HEK293 (cell line): ENCODE measurements around the gene BLACAT1.
"Not testable (repeated sequence)": the region's sequence is repeated elsewhere in the genome, so short reads cannot be mapped to it uniquely, and the experiment has no call there.

Experiments used
- CTCF ChIA-PET: fragments of 350-600 bp; formaldehyde crosslinking; extraction: SDS; loops from one replicate; lab custom pipeline; 2021; ENCODE audit warnings: antibody characterized with exemption; lab: Yijun Ruan, JAX
- POLR2A ChIA-PET: fragments of 300-600 bp; formaldehyde crosslinking; extraction: SDS; loops from one replicate; lab custom pipeline; 2020; ENCODE audit warnings: antibody characterized with exemption, inconsistent platforms; lab: Yijun Ruan, JAX
- H3K27ac ChIP-seq: fragments of 200-500 bp; sonication (Bioruptor generic); 2 replicates; pipeline ENCODE4 v1.5.1; 2014; ENCODE audit warnings: low read depth, low read length, control low read depth, inconsistent platforms; ENCODE audit errors: extremely low read depth
- H3K36me3 ChIP-seq, 2 experiments: fragments of 200-500 bp in 1 of 2; sonication (Bioruptor generic) in 1 of 2; 1 replicate in 1 of 2; 2 replicates in 1 of 2; pipeline ENCODE4 v1.5.1; 2014 to 2017; ENCODE audit warnings: inconsistent platforms in 2 of 2, low read length in 2 of 2; ENCODE audit not compliant: control insufficient read depth in 2 of 2, insufficient read depth in 1 of 2
- H3K4me1 ChIP-seq: fragments of 200-500 bp; sonication (Bioruptor generic); 2 replicates; pipeline ENCODE4 v1.5.1; 2014; ENCODE audit warnings: mild to moderate bottlenecking, low read length, inconsistent platforms; ENCODE audit not compliant: control insufficient read depth, insufficient read depth
- H3K4me3 ChIP-seq: 2 replicates; pipeline ENCODE4 v1.5.1; 2011; ENCODE audit warnings: low read depth, mild to moderate bottlenecking, control low read depth, low read length, moderate library complexity
- H3K9me3 ChIP-seq: fragments of 200-500 bp; sonication (Bioruptor generic); 2 replicates; pipeline ENCODE4 v1.5.1; 2014; ENCODE audit warnings: low read depth, low read length, inconsistent platforms; ENCODE audit not compliant: control insufficient read depth, insufficient read depth
- IKZF3 ChIP-seq: fragments of 450-650 bp; IDR thresholded peaks from 2 replicates; pipeline ENCODE4 v1.5.0; 2018; ENCODE audit warnings: missing biosample characterization, mild to moderate bottlenecking, missing genetic modification characterization, moderate library complexity
- OSR2 ChIP-seq: fragments of 450-650 bp; formaldehyde crosslinking; IDR thresholded peaks from 2 replicates; pipeline ENCODE4 v1.5.1; 2016; ENCODE audit warnings: missing biosample characterization, missing genetic modification characterization
- ZNF121 ChIP-seq: fragments of 450-650 bp; formaldehyde crosslinking; IDR thresholded peaks from 2 replicates; pipeline ENCODE4 v1.5.1; 2016; ENCODE audit warnings: missing biosample characterization, missing genetic modification characterization
- ZNF239 ChIP-seq: fragments of 450-650 bp; formaldehyde crosslinking; IDR thresholded peaks from 2 replicates; pipeline ENCODE4 v1.5.1; 2016; ENCODE audit warnings: missing biosample characterization, missing genetic modification characterization
- ZNF768 ChIP-seq: fragments of 450-650 bp; formaldehyde crosslinking; IDR thresholded peaks from 2 replicates; pipeline ENCODE4 v1.5.1; 2018; ENCODE audit warnings: missing biosample characterization, mild to moderate bottlenecking, missing genetic modification characterization
- ZNF843 ChIP-seq: fragments of 450-650 bp; formaldehyde crosslinking; IDR thresholded peaks from 2 replicates; pipeline ENCODE4 v1.5.1; 2016; ENCODE audit warnings: missing biosample characterization, missing genetic modification characterization
- TF ChIP-seq, protein P1 (sequence below): fragments of 450-650 bp; formaldehyde crosslinking; IDR thresholded peaks from 2 replicates; pipeline ENCODE4 v1.5.1; 2016; ENCODE audit warnings: missing biosample characterization, missing genetic modification characterization
- TF ChIP-seq, protein P2 (sequence below): fragments of 450-650 bp; formaldehyde crosslinking; IDR thresholded peaks from 2 replicates; pipeline ENCODE4 v1.5.1; 2016; ENCODE audit warnings: missing biosample characterization, missing genetic modification characterization
- TF ChIP-seq, protein P3 (sequence below): fragments of 450-650 bp; formaldehyde crosslinking; IDR thresholded peaks from 2 replicates; pipeline ENCODE4 v1.5.1; 2016; ENCODE audit warnings: missing biosample characterization, missing genetic modification characterization, borderline replicate concordance
- TF ChIP-seq, protein P4 (sequence below): fragments of 450-650 bp; formaldehyde crosslinking; IDR thresholded peaks from 2 replicates; pipeline ENCODE4 v1.5.1; 2017; ENCODE audit warnings: missing biosample characterization, missing genetic modification characterization

Gene BLACAT1

DNA sequence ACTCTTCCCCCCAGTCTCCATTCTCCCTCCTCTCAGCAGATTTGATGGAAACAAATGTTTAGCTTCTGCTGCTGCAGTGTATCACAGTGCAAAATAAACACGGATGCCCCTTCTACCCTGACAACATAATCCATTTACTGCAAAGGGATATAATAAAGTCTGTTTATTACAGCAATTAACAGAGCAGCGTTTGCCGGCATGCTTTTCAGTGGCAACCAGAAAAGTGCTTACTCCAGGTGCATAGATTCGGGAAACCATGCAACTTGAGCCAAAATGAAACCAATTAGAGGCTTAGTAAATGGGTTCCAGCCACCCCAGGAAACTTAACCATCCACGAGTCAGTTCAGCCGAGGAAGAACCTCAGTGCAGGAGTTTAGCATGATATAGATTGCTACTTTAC lies 21.1 kb downstream of the BLACAT1 start (continued):
- TF ChIP-seq, protein P1, sequence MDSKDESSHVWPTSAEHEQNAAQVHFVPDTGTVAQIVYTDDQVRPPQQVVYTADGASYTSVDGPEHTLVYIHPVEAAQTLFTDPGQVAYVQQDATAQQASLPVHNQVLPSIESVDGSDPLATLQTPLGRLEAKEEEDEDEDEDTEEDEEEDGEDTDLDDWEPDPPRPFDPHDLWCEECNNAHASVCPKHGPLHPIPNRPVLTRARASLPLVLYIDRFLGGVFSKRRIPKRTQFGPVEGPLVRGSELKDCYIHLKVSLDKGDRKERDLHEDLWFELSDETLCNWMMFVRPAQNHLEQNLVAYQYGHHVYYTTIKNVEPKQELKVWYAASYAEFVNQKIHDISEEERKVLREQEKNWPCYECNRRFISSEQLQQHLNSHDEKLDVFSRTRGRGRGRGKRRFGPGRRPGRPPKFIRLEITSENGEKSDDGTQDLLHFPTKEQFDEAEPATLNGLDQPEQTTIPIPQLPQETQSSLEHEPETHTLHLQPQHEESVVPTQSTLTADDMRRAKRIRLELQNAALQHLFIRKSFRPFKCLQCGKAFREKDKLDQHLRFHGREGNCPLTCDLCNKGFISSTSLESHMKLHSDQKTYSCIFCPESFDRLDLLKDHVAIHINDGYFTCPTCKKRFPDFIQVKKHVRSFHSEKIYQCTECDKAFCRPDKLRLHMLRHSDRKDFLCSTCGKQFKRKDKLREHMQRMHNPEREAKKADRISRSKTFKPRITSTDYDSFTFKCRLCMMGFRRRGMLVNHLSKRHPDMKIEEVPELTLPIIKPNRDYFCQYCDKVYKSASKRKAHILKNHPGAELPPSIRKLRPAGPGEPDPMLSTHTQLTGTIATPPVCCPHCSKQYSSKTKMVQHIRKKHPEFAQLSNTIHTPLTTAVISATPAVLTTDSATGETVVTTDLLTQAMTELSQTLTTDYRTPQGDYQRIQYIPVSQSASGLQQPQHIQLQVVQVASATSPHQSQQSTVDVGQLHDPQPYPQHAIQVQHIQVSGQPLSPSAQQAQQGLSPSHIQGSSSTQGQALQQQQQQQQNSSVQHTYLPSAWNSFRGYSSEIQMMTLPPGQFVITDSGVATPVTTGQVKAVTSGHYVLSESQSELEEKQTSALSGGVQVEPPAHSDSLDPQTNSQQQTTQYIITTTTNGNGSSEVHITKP, result no peak
- TF ChIP-seq, protein P2, sequence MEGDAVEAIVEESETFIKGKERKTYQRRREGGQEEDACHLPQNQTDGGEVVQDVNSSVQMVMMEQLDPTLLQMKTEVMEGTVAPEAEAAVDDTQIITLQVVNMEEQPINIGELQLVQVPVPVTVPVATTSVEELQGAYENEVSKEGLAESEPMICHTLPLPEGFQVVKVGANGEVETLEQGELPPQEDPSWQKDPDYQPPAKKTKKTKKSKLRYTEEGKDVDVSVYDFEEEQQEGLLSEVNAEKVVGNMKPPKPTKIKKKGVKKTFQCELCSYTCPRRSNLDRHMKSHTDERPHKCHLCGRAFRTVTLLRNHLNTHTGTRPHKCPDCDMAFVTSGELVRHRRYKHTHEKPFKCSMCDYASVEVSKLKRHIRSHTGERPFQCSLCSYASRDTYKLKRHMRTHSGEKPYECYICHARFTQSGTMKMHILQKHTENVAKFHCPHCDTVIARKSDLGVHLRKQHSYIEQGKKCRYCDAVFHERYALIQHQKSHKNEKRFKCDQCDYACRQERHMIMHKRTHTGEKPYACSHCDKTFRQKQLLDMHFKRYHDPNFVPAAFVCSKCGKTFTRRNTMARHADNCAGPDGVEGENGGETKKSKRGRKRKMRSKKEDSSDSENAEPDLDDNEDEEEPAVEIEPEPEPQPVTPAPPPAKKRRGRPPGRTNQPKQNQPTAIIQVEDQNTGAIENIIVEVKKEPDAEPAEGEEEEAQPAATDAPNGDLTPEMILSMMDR (tag by site-specific recombination), result no peak
- TF ChIP-seq OSR2 (tag by site-specific recombination), result peak; percentile 97
- no peak for TF ChIP-seq ZNF768
- TF ChIP-seq IKZF3 (tag by site-specific recombination), result no peak
- TF ChIP-seq ZNF121 (tag by site-specific recombination), result no peak
- TF ChIP-seq, protein P3, sequence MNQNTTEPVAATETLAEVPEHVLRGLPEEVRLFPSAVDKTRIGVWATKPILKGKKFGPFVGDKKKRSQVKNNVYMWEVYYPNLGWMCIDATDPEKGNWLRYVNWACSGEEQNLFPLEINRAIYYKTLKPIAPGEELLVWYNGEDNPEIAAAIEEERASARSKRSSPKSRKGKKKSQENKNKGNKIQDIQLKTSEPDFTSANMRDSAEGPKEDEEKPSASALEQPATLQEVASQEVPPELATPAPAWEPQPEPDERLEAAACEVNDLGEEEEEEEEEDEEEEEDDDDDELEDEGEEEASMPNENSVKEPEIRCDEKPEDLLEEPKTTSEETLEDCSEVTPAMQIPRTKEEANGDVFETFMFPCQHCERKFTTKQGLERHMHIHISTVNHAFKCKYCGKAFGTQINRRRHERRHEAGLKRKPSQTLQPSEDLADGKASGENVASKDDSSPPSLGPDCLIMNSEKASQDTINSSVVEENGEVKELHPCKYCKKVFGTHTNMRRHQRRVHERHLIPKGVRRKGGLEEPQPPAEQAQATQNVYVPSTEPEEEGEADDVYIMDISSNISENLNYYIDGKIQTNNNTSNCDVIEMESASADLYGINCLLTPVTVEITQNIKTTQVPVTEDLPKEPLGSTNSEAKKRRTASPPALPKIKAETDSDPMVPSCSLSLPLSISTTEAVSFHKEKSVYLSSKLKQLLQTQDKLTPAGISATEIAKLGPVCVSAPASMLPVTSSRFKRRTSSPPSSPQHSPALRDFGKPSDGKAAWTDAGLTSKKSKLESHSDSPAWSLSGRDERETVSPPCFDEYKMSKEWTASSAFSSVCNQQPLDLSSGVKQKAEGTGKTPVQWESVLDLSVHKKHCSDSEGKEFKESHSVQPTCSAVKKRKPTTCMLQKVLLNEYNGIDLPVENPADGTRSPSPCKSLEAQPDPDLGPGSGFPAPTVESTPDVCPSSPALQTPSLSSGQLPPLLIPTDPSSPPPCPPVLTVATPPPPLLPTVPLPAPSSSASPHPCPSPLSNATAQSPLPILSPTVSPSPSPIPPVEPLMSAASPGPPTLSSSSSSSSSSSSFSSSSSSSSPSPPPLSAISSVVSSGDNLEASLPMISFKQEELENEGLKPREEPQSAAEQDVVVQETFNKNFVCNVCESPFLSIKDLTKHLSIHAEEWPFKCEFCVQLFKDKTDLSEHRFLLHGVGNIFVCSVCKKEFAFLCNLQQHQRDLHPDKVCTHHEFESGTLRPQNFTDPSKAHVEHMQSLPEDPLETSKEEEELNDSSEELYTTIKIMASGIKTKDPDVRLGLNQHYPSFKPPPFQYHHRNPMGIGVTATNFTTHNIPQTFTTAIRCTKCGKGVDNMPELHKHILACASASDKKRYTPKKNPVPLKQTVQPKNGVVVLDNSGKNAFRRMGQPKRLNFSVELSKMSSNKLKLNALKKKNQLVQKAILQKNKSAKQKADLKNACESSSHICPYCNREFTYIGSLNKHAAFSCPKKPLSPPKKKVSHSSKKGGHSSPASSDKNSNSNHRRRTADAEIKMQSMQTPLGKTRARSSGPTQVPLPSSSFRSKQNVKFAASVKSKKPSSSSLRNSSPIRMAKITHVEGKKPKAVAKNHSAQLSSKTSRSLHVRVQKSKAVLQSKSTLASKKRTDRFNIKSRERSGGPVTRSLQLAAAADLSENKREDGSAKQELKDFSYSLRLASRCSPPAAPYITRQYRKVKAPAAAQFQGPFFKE (tag by site-specific recombination), result no peak
- TF ChIP-seq, protein P4, sequence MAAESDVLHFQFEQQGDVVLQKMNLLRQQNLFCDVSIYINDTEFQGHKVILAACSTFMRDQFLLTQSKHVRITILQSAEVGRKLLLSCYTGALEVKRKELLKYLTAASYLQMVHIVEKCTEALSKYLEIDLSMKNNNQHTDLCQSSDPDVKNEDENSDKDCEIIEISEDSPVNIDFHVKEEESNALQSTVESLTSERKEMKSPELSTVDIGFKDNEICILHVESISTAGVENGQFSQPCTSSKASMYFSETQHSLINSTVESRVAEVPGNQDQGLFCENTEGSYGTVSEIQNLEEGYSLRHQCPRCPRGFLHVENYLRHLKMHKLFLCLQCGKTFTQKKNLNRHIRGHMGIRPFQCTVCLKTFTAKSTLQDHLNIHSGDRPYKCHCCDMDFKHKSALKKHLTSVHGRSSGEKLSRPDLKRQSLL (tag by site-specific recombination), result no peak
- peak; percentile 54; the same call in 1 of the 2 replicates for TF ChIP-seq ZNF843 (tag by site-specific recombination)
- no peak for TF ChIP-seq ZNF239 (tag by site-specific recombination)
- TF ChIP-seq, all 188 proteins: peak for 11

DNA sequence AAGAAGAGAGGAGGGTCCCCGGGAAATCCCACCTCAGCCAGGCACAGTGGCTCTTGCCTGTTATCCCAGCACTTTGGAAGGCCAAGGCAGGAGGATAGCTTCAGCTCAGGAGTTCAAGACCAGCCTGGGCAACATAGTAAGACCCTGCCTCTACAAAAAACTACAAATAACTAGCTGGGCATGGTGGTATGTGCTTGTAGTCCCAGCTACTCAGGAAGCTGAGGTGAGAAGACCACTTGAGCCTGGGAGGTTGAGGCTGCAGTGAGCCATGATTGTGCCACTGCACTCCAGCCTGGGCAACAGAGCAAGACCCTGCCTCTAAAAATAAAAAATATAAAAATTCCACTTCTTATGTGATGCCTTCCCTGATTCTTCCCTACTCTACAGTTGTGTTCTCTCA lies 23.2 kb downstream of the BLACAT1 start:
- H3K9me3 ChIP-seq, H3K36me3 ChIP-seq: not testable (repeated sequence)
- peak; percentile 95 for TF ChIP-seq ZNF121 (tag by site-specific recombination)
- TF ChIP-seq, all 188 proteins: peak for 1; not testable (repeated sequence) for 187
- H3K4me3 ChIP-seq, POLR2A ChIA-PET, H3K27ac ChIP-seq, H3K4me1 ChIP-seq: not testable (repeated sequence)
- CTCF ChIA-PET, result interaction anchor here (0.6 to 5.0 kb wide), 5 partner anchors 8 to 200 kb away, joined by 3 to 27 read pairs (median 6); no protein-coding TSS in a partner anchor
